GM19468 (cell line): ENCODE measurements around the gene SSBP4.

ENCODE experiments used
- ATAC-seq: cut with Tn5 transposase; IDR thresholded peaks from one replicate; pipeline ENCODE4 v1.9.1; 2021; ENCODE audit warnings: mild to moderate bottlenecking, moderate library complexity, moderate number of reproducible peaks; ENCODE audit not compliant: unreplicated experiment; ENCODE audit errors: extremely low read depth

SSBP4 gene

DNA sequence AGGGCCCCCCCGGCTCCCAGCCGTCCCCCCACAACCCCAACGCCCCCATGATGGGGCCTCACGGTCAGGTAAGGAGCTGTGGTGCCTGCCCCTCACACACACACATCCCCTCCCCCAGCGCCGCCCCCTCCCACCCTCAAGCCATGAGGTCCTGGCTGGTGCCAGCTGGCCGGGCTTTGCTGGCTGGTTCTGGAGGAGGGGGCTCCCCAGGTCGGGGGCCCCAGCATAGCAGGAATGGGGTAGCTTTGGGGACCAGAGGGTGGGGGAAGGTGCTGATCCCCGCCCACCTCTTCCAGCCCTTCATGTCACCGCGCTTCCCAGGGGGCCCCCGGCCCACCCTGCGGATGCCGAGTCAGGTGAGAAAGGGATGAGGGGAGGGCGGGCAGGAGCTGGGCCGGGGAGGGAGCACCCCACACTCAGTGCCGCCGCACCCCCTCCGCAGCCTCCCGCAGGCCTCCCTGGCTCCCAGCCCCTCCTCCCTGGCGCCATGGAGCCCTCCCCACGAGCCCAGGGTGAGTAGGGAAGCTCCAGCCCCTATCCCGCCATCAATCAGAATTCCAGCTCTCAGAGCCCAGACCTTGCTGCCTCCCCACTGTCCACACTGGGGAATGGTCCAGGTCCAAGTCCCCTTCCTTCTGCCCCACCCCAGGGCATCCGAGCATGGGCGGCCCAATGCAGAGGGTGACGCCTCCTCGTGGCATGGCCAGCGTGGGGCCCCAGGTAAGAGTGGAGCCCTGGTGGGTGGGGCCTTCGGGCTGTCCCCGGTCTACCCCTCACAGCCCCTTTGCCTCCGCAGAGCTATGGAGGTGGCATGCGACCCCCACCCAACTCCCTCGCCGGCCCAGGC, 12.4 kb downstream of the SSBP4 start:
- ATAC-seq = no peak

DNA sequence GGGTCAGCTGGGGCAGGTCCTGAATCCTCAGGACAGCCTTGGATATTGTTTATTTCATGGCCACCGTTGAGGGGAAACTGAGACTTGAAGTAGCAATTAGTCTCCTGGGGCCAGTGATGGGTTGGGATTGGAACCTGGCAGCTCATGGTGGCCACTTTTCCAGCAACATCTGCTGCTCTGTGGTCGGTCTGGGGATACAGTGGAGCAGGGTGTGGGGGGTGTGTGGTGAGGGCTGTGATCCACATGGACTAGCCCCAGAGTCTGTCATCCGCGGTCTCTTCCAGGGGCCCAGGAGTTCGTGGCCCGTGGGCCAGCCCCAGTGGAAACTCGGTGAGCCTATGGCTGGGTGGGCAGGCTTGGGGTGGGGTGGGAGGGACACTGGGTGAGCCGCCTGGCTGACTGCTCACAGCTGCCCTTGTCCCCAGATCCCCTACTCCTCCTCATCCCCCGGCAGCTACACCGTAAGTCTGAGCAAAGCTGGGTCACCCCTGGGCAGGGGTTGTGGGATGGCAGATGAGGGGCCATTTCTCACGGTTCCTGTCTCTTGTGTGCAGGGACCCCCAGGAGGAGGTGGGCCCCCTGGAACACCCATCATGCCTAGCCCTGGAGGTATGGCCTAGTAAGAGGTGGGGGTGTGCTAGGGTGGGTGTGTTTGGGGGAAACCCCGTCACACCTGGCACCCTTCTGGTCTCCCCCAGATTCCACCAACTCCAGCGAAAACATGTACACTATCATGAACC, 13.2 kb downstream of the SSBP4 start:
- no peak for ATAC-seq

DNA sequence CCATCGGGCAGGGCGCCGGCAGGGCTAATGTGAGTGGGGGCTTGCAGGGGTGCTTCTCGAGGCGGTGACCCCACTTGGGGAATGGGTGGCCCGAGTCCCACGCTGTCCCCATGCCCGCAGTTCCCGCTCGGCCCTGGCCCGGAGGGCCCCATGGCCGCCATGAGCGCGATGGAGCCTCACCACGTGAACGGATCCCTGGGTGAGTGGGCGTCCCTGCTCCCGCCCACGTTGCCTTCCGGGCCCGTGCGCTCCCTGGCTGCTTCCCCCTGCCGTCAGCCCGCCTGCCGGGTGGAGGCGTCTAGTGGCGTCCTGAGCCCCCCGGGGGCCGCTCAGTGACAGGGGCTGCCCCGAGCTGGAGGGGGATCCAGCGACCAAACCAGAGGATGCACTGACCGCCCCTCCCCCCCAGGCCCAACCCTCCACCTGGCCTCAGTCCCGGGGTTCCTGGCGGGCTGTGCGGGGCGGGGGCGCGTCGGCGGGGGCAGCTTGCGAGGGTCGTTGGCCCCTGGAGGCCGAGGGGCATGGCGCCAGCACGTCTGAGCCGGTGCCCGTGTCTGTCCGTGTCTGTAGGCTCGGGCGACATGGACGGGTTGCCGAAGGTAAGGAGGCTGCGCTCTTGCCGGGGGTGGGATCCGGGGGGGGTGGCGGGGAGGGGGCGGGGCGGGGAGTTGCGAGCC, 14.0 kb downstream of the SSBP4 start:
- ATAC-seq = no peak

DNA sequence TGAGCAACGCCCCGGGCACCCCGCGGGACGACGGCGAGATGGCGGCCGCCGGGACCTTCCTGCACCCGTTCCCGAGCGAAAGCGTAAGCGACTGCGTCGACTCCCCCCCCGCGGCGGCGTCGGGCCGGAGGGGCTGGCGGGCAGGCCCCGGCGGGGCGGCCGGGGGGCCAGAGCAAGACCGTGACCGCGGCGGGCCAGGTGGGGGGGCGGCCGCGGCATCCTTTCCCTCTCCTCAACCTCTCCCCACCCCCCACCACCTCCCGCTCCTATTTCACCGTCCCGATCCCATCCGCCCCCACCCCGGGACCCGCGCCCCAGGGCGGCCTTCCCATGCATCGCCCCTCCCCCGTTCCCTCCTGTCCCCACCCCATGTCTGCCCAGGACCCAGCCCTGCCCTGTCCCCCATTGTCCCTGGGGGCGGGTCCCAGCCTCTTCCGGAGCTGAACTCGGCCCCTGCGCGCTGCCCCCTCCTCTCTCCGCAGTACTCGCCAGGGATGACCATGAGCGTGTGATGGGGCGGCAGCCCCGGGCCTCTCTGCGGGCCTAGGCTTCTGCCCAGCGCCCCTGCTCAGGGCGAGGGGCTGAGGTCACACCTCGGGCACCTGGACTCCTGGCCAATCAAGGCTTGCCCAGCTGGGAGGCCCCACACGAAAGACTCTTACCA, 14.7 kb downstream of the SSBP4 start:
- no peak for ATAC-seq

DNA sequence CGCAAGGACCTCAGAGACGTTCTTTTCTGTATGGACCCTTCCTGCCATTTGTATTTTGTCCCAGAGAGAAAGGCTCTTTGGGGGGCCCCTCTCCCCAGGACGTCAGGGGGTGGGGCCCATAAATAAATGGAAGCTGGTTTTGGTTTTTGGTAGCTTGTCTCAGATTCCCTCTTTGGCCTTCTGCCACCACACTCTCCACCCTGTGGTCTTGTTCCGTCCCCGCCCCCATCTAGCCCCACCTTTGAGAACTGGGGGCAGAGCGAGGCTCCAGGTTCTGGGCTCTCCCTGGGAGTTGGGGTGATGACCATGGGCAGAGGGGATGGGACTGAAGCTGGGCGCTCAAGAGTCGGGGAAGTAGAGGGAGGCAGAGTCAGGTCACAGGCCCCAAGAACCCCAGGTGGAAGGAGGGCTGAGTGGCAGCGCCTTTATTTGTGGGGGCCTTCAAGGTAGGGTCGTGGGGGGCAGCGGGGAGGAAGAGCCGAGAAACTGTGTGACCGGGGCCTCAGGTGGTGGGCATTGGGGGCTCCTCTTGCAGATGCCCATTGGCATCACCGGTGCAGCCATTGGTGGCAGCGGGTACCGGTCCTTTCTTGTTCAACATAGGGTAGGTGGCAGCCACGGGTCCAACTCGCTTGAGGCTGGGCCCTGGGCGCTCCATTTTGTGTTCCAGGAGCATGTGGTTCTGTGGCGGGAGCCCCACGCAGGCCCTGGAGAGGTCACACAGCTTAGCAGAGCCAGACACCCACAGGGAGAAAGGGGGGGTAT, 15.4 kb downstream of the SSBP4 start:
- no peak for ATAC-seq

DNA sequence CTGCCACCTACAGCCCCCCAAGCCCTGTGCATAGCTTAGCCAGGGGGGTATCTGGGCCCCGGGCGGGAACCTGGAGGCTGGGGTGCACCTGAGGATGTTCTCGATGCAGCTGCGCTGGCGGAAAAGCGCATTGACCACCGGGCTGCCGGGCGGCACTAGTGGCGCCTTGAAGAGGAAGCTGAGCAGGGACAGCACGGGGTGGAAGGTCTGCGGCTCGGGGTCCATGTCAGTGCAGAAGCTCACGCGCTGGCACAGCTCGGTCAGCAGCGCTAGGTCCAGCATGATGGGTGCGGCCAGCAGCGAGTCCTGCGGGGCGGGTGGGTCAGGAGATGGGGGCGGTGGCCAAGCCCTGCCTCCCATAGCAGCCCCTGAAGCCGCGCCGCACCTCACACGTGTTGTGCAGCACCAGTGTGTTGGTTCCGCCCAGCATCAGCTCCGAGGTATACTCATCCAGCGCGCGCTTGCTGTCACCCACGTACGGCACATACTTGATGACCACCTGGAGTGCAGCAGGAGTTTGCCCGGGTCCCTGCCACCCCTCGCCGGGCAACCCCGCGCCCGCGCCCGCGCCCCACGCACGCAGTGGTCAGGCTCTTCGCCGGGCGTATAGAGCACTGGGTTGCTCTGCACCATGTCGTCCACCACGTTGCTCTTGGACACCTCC, 16.1 kb downstream of the SSBP4 start:
- no peak for ATAC-seq

DNA sequence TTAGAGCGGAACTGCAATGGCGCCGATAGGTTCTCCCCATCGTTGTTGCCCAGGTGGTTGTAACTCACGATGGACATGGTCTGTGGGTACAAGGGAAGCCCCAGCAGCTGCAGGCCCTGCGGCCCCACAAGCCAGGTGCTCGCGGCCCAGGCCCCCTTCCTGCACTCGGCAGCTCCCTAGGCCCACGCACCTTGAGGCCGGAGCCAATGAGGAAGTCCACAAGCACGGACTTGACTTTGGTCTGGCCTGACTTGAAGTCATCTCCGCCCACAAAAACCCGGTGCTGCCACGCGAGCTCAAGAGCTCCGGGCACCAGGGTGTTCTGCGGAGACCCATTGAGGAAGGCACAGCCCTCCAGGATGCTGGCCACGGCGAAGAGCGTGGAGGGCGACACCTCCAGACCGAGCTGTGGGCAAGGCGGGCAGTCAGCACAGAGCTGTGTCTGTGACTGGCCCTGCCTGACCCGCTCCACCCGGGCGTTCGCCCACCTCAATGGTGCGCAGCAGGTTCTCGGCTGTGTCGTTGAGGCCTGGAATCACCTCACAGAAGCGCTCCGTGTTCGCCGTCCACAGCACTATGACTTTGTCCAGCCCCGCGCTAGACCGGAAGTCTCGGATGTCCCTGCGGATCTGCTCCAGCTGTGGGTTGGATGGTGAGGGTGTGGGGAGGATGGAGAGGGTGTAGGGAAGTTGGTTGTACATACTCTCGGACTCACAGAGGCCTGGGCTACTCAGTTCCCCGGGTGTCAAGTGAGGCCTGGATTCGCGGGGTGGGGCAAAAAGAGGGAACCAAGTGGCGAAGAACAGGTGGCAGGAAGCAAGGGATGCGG, 16.9 kb downstream of the SSBP4 start:
- no peak for ATAC-seq

DNA sequence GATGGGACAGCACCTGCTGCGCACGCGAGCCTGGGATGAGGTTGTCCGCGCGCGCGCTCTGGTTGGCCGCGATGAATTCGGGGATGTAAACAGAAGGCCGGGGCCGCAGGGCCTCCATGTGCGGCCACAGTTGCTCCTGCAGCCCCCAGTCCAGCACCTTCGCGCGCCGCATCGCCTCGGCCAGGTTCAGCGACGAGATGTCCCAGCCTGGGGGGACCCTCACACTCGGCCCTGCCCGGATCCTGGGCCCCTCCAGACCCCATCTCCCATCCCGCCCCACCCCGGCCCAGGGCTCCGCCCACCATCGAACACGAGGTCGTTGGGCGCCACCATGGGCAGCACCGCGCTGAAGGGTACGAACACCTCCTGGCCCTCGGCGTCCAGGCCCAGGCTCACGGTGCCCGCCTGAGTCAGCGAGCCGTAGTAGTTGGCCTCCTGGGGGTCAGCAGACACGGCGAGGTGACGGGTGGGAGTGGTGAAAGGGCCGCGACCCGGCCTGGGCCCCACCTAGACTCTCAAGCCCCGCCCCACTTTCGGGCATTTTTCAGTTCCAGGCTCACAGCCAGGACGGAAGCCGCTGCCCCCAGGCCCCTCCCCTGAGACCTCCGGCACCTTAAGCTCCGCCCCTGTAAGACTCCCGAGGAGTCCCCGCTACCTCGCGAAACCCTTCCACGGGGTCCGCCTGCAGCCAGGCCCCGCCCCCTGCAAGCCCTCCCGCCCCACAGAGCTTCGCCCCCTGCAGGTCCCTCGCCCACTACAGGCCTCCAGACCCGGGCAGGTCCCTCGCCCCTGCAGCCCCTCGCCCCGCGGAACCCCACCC, 17.7 kb downstream of the SSBP4 start:
- ATAC-seq = no peak

DNA sequence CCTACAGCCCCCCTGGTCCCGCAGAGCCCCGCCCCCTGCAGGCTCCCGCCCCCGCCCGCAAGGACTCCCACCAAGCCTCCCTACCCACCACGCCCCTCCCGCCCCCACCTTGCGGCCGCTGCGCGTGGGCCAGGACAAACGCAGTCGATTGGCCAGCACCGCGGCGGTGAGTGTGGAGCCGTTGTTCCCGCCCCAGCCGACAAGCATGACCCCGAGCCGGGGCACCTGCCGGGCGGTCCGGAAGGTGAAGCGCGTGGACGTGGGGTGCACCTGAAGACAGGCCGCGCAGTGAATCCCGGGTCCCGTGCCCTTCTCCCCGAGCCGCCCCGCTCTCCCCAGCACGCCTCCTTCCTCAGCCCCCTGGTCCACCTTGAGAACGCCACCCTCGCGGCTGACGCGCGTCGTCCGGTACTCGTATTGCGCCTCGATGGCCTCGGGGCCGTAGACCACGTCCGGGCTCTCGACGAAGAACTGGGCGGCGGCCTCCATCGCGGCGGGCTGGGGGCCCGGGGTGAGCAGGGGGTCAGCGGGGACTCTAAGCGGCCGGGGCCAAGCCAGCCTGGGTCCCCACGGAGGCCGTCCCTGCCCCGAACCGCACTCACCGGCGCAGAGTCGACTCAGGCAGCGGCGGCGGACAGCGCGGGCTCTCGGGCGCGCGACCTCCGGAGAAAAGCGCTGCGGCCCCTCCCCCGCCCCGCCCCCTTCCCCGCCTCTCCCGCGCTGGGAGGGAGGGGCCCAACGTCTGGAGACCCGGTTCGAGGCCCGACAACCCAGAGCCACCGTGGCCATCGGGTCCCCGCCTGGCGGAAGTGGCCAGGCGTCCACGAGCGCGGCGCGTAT, 18.5 kb downstream of the SSBP4 start, which contains the start of gene ISYNA1:
TSS of gene ISYNA1 (minus strand) at position 643 of the 840 bp plus-strand sequence. CDS start at position 489, 154 bp downstream.
- ATAC-seq = no peak

DNA sequence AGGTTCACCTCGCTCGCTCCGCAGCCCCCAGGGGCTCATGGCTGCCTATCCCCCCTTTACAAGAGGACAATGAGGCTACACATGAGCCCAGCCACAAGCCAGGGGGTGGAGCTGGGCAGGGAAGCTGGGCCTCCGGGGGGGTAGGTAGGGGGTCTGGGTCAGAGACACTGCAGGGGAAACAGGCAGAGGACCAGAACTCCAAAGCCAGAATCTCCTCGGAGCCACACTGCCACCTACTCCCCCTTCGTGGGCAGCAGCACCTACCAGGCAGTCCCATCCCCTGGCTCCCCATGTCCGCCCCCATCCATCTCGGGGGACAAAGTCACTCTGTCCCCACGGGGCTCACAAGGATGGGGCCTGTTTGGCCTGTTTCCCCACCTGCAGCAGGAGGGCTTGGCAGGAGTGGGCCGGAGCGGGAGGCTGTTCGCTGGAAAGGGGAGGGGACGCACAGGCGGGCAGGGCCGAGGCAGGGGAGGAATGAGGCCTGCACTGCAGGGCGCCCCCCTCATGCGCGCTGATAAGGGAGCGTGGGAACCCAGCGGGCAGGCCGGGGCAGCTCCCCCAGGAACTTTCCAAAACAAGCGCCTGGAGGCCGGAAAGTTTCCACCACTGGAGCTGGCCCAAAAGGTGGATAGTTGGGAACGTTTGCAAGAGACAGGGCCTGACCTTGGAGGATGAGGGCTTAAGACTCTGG, 19.3 kb downstream of the SSBP4 start:
- no peak for ATAC-seq

DNA sequence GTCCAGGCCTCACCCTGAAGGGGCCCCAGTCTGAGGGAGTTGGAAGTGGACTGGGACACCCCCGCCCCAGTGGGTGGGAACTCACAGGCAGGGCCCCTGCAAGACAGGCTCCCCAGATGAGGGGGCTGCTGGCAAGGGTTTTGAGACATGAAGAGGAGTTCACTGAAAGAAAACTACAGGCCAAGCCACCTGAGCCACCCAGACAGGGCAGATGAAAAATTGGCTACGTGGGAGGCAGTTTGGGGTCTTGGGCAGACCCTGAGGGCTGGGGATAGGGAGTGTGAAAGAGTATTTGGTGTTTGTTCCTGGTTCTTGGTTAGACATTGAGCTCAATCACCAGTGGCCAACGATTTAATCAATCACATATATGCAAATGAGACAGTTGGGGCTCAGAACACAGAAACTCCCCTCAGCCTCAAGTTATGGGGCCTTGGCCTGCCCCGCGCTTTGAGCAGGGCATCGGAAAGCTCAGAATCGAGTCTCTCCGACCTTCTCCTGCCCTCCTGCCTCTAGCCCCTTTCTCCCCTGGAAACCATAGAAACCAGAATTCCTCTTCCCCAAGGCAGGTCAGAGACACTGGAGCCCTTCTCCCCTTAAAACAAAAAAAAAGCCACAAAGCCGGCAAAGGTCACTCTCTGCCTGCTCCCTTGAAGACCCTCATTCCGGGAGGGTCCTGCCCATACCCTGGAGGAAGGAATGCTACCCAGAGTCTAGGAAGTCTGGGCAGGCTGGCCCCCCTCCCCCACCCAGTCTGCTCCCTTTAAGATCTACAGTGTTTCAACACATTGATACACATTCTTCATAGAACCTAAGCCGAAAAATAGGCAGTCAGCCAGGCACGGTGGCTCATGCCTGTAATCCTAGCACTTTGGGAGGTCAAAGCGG, 20.1 kb downstream of the SSBP4 start:
- no peak for ATAC-seq

DNA sequence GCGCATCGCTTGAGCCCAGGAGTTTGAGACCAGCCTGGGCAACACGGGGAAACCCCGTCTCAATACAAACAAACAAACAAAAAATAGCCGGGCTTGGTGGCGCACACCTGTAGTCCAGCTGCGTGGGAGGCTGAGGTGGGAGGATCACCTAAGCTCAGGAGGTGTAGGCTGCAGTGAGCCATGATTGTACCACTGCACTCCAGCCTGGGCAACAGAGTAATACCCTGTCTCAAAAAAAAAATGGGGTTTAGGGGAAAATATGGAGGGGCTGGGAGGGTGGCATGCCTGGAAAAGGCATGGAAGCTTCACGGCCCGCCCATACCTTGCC, 20.7 kb downstream of the SSBP4 start:
- no peak for ATAC-seq

DNA sequence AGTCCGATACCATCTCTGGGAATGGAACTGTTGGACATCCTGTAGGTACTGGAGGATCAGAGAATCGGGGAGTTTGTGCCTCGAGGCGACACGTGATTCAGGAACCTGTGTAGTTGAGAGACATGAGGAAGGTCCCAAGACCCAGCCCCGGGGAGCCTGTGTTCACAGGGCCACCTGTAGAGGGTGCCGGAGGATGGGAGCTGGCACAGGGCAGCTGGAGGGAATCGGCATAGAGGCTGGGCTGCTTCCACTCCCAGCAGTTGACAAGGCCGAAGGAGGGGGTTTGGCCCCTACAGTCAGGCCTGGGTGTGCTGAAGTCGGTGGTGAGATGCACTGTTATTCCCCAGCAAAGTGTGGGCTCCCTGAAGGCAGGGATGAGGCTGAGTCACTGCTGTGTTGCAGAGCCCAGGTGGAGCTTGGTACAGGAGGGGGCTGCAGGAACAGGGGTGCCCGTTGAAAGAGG, 21.2 kb downstream of the SSBP4 start:
- ATAC-seq = no peak

DNA sequence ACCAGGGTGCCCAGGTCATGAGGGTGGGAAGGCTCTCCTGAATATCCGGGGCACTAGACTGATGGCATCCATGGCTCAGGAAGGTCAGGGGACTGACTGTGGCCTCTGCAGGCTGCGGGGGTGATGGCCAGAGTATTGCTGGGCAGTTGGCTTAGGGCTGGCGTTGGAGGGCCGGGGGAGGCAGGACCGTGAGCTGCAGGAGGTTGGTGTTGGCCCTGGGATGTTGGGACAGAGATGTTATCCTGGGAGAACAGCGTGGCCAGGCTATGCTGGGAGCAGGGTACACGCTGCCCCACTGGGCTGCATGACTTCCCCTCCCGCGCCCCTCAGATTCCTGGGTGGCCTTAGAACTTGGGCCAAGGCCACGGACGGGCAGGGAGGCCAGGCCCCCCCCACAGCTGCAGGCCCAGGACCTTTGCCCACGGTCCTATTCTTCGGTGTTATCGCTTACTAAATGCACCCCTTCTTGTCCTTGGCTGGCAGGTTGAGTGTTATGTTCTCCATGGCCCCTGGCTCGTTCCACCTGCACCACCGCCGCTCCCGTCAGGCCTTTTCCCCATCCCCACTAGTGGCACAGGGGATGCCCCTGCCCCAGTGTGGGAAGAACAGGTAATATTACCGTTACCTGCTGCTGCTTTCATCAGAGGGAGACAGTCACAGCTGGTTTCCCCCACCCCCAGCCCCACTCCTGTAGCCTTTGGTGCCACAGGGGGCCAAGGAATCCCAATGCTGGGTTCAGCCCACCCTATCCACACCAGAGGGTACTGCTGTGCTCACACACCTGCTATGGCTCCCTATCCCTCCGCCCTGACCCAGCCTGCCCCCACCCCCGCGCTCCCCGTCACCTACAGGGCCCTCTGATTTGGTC, 22.0 kb downstream of the SSBP4 start:
- no peak for ATAC-seq
